Central memory CD4-positive, alpha-beta T cell (primary cell): Measurements from ENCODE around the gene HADHB.

ENCODE experiments used
- DNase-seq: peaks from one replicate; pipeline ENCODE4 v3.0.0; 2022
- total RNA-seq, 3 experiments: gene quantifications; one replicate each; lab custom pipeline; 2026; lab: John Stamatoyannopoulos, UW

The HADHB gene
- 49.2 to 80.1 (median 78.2) reads per million in 3 experiments for total RNA-seq

DNA sequence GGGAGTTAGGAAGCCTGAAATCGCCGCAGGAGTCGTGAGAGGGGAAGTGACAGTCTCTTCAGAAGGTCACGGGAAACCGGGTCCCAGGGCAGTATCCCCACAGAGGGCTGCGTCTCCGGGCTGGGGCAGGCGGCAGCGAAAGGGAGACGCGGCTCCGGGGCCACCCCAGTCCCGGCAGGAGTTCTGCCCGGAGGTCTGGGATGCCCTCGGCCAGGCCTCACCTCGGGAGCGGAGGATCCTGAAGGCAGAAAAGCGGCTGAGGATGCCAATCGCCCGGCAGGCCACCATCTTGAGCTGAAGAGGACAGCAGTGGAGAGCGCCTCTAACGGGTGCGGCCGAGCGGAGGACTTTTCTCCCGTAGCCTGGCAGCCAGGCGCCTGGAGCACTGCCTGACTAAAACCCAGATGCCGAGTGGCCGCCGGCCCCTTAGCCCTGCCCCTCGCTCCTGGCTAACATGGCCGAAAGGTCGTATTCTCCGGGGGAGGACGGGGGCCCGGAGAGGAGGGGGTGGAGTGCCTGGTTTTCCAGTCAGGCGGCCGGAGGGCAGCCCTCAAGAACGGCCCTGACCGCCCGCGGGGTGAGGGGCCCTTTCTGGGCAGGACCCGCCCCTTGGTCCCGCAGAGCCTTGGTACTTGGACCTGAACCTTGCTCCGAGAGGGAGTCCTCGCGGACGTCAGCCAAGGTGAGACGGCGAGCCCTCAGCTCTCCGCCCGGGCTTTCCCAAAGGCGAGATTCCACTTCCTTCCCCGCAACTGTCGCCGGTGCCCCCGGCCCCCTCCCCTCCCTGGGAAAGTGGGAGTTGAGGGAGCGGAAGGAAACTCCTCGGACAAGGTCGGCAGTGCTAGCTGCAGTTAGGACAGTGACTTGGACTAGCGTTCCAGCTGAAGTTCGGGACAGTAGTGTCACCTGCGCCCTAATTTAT is at the start of gene HADHB, which contains the start of gene HADHA:
HADHB (plus strand) TSS at position 631 of the 922 bp plus-strand sequence. CDS start 9,316 bp downstream, outside the sequence.
HADHA (minus strand) TSS at position 324 of the 922 bp plus-strand sequence; CDS start at position 288, 36 bp downstream.
- peak; percentile 86 for DNase-seq

- DNase-seq = no peak
Observed at GRCh38 chr2:26195040-26195984, 49.4 kb upstream of the HADHB start.

DNA sequence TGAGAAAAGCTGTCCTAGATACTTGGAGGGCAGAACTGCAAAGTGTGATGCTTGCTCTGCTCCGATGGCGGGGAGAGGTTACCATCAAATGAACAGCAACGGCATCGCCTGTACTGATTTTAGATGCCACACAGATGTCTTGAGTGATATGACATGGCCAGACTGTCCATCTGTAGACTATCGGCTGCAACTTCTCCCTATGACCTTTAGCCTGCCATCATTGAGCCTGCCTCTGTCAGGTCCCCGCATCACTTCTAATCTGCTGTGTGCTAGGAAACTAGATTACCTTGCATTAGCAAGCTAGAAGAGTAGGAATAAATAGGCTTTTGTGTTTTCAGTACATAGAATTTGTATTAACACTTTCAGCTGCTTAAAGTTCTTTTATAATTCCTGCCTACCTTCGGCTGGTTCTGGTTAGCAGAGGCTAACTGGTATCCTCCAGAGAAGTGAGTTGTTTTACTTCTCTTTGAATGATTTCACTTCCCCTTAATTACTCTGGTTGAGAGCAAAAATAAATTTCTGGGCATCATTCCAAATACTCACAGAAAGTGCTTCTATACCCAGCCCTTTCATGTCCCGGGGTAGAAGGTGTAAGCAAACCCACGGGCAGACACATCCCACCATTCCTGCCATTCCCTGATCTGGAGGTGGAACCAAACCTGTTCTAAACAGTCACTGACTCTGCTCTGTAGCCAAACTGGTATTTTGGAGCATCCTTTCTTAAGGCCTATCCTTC is 47.9 kb upstream of the HADHB start:
- no peak for DNase-seq

- no peak for DNase-seq
Observed at GRCh38 chr2:26197516-26197915, 47.2 kb upstream of the HADHB start.

- DNase-seq = no peak
Observed at GRCh38 chr2:26202981-26203490, 41.7 kb upstream of the HADHB start.

DNA sequence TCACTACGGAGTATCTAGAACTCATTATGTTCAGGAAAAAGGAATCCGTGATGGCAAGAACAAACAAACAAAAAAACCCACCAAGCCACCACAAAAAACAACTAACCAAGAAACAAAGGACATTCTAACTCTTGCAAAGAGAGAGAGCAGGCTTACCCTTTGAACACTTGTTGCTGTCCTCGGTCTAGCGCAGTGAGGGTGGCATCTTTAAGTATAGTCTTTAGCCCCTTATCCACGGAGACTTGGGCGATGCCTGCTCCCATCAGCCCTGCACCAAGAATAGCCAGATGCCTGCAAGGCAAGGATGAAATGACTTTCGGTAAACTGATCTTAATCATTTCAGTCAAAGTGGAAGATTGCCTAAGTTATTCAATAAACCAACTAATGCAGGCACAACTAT is 40.8 kb upstream of the HADHB start:
- no peak for DNase-seq

DNA sequence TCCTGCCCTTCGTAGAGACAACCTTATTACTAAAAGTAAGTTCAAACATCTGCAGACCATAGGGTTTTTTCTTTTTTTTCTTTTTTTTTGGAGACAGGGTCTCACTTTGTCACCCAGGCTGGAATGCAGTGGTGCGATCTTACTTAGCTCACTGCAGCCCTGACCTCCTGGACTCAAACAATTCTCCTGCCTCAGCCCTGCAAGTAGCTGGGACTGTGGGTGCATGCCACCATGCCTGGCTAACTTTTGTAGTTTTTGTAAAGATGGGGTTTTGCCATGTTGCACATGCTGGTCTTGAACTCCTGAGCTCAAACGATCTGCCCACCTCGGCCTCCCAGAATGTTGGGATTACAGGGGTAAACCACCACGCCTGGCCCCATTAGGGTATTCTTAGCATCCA is 32.7 kb upstream of the HADHB start:
- no peak for DNase-seq

GRCh38 chr2:26214759-26215158 is 30.0 kb upstream of the HADHB start:
- DNase-seq = no peak

GRCh38 chr2:26215833-26216232 is 28.9 kb upstream of the HADHB start:
- DNase-seq = no peak

DNA sequence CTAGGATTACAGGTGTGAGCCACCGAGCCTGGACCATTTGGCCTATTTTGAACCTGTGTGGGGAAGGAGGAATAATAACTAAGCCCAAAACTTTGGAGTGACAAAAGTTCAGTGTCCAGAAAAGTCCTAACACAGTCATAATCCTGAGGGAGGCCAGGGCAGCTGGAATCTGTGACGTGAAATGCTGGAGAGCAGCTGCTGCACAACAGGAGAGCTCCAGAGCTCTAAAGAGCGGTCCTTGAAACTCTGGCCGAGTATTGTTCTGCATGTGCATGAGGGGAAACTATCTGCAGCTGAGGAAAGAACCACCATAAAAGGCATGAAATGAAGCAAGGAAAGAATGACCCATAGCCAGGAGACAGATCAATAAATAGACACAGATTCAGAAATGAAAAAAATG is 28.2 kb upstream of the HADHB start:
- DNase-seq = no peak

- DNase-seq = no peak
Observed at GRCh38 chr2:26217720-26218119, 27.0 kb upstream of the HADHB start.

GRCh38 chr2:26223018-26223417 is 21.7 kb upstream of the HADHB start:
- no peak for DNase-seq

GRCh38 chr2:26224095-26224494 is 20.6 kb upstream of the HADHB start:
- DNase-seq = no peak

- DNase-seq = no peak
Observed at GRCh38 chr2:26229595-26229994, 15.1 kb upstream of the HADHB start.

DNA sequence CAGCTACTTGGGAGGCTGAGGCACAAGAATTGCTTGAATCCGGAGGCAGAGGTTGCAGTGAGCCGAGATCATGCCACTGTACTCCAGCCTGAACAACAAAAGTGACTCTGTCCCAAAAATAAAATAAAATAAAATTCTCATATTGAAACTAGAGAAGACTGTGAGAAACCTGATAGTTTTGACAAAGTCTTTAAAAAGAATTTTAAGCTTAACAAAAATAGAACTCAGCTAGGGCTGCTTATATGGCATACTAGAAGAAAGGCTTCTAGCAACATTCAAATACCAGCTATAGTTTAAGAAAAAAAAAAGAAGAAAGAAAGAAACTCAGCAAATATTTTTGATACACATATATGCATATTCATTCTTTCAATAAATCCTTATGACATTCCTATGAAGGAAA is 13.9 kb upstream of the HADHB start:
- no peak for DNase-seq

- DNase-seq = no peak
Observed at GRCh38 chr2:26235089-26235488, 9.7 kb upstream of the HADHB start.

GRCh38 chr2:26237868-26238267 is 6.9 kb upstream of the HADHB start:
- no peak for DNase-seq

- DNase-seq = no peak
Observed at GRCh38 chr2:26238311-26238958, 6.3 kb upstream of the HADHB start.

- no peak for DNase-seq
Observed at GRCh38 chr2:26241928-26242436, 2.8 kb upstream of the HADHB start.

- peak; percentile 25 for DNase-seq
Observed at GRCh38 chr2:26243470-26244308, 1.1 kb upstream of the HADHB start.
